ENCODE data around the gene GOLGA8B. TPM values are rescaled to one million over a fixed set of nuclear protein-coding genes. Genes with fewer than 3 reads are reported as not detected.
"Not testable (repeated sequence)": the region's sequence is repeated elsewhere in the genome, so short reads cannot be mapped to it uniquely, and the experiment has no call there.

GOLGA8B gene
- polyA plus RNA-seq, 1 donor (not counting 4 experiments of a cell fraction or from before 2014, with no cell fraction given), result 49.5 TPM

GRCh38 chr15:34584330-34584668, 848 bp upstream of the GOLGA8B start:
- peak overlapping the region; percentile 74 to 87 (median 81) for H3K4me3 ChIP-seq (ENCODE audit: control insufficient read depth in 2 of 3, extremely low read depth in 1 of 3, insufficient read depth in 2 of 3, low read depth in 1 of 3, low read length in 3 of 3)
- H2AFZ ChIP-seq (ENCODE audit: control insufficient read depth, low read length), result peak overlapping the region; percentile 83
- H3K36me3 ChIP-seq (ENCODE audit: control insufficient read depth in 2 of 2, extremely low read depth in 1 of 2, insufficient read depth in 2 of 2, low read length in 2 of 2), result no peaks in the 10 kb centered on the region
- H3K4me2 ChIP-seq (ENCODE audit: control insufficient read depth, extremely low read depth, insufficient read depth, low read depth, low read length), result peak overlapping the region; percentile 91
- H3K27me3 ChIP-seq (ENCODE audit: control insufficient read depth, extremely low read depth, insufficient read depth, low read length), result no peaks in the 10 kb centered on the region
- FAIRE-seq (no peak), DNase-seq (ENCODE audit: low read depth, low spot score) (no peak)
- H3K9me3 ChIP-seq (ENCODE audit: control insufficient read depth, low read depth, low read length), result no peaks in the 10 kb centered on the region
- peak overlapping the region; percentile 79 for H3K9ac ChIP-seq (ENCODE audit: control insufficient read depth, extremely low read depth, insufficient read depth, low read length)
- no peaks in the 10 kb centered on the region for H4K20me1 ChIP-seq (ENCODE audit: control insufficient read depth, extremely low read depth, insufficient read depth, low read length)
- TF ChIP-seq CTCF (optimal IDR thresholded peaks at IDR 0.05 in 1 of 3, IDR thresholded peaks at IDR 0.05 in 1 of 3, conservative IDR thresholded peaks at IDR 0.05 in 1 of 3; ENCODE audit: extremely low read depth in 1 of 3, insufficient read depth in 2 of 3, low read length in 3 of 3), result no peak
- TF ChIP-seq EZH2 (IDR thresholded peaks at IDR 0.05; ENCODE audit: low read length), result no peak
- no peaks in the 10 kb centered on the region for H3K4me1 ChIP-seq (ENCODE audit: control insufficient read depth, extremely low read depth, insufficient read depth, low read length)
- no peaks in the 10 kb centered on the region for H3K9me1 ChIP-seq (ENCODE audit: control insufficient read depth, extremely low read depth, insufficient read depth, low read length)
- dilution Hi-C loops (cut with MboI; ENCODE audit: extremely low pct_ligation_motif_present, low sequenced_read_pairs), result no loop called here
- H3K27ac ChIP-seq (ENCODE audit: control insufficient read depth, insufficient read depth, low read length), result no peak overlapping the region
- H3K79me2 ChIP-seq (ENCODE audit: control insufficient read depth, insufficient read depth, low read length), result peaks cover 34% of the 10 kb centered on the region

- Histone ChIP-seq H3K9me1 (ENCODE audit: control insufficient read depth, extremely low read depth, insufficient read depth, low read length) (no peaks in the 10 kb centered on the region), H3K36me3 (ENCODE audit: control insufficient read depth in 2 of 2, extremely low read depth in 1 of 2, insufficient read depth in 2 of 2, low read length in 2 of 2) (no peaks in the 10 kb centered on the region), H3K4me2 (ENCODE audit: control insufficient read depth, extremely low read depth, insufficient read depth, low read depth, low read length) (peak overlapping the region; percentile 94), H3K4me3 (ENCODE audit: control insufficient read depth in 2 of 3, extremely low read depth in 1 of 3, insufficient read depth in 2 of 3, low read depth in 1 of 3, low read length in 3 of 3) (peak overlapping the region; percentile 74 to 87 (median 81)), H3K9ac (ENCODE audit: control insufficient read depth, extremely low read depth, insufficient read depth, low read length) (peak overlapping the region; percentile 79), H3K79me2 (ENCODE audit: control insufficient read depth, insufficient read depth, low read length) (peaks cover 46% of the 10 kb centered on the region), H3K9me3 (ENCODE audit: control insufficient read depth, low read depth, low read length) (no peaks in the 10 kb centered on the region), H3K27ac (ENCODE audit: control insufficient read depth, insufficient read depth, low read length) (peak overlapping the region; percentile 31), H3K27me3 (ENCODE audit: control insufficient read depth, extremely low read depth, insufficient read depth, low read length) (no peaks in the 10 kb centered on the region), H4K20me1 (ENCODE audit: control insufficient read depth, extremely low read depth, insufficient read depth, low read length) (no peaks in the 10 kb centered on the region), H2AFZ (ENCODE audit: control insufficient read depth, low read length) (peak overlapping the region; percentile 63), H3K4me1 (ENCODE audit: control insufficient read depth, extremely low read depth, insufficient read depth, low read length) (no peaks in the 10 kb centered on the region)
- TF ChIP-seq CTCF (optimal IDR thresholded peaks at IDR 0.05 in 1 of 3, IDR thresholded peaks at IDR 0.05 in 1 of 3, conservative IDR thresholded peaks at IDR 0.05 in 1 of 3; ENCODE audit: extremely low read depth in 1 of 3, insufficient read depth in 2 of 3, low read length in 3 of 3) (no peak), EZH2 (IDR thresholded peaks at IDR 0.05; ENCODE audit: low read length) (no peak)
- DNase-seq (ENCODE audit: low read depth, low spot score) (peak; percentile 7), FAIRE-seq (no peak)
- dilution Hi-C loops (cut with MboI; ENCODE audit: extremely low pct_ligation_motif_present, low sequenced_read_pairs), result no loop called here
These were observed 735 bp downstream of the GOLGA8B start for GRCh38 chr15:34582461-34583371.

- H3K9me3 ChIP-seq (ENCODE audit: control insufficient read depth, low read depth, low read length); H4K20me1 ChIP-seq (ENCODE audit: control insufficient read depth, extremely low read depth, insufficient read depth, low read length); H3K27me3 ChIP-seq (ENCODE audit: control insufficient read depth, extremely low read depth, insufficient read depth, low read length); H3K36me3 ChIP-seq (ENCODE audit: control insufficient read depth in 2 of 2, extremely low read depth in 1 of 2, insufficient read depth in 2 of 2, low read length in 2 of 2); H3K4me1 ChIP-seq (ENCODE audit: control insufficient read depth, extremely low read depth, insufficient read depth, low read length); dilution Hi-C loops (cut with MboI; ENCODE audit: extremely low pct_ligation_motif_present, low sequenced_read_pairs); DNase-seq (ENCODE audit: low read depth, low spot score); H3K9me1 ChIP-seq (ENCODE audit: control insufficient read depth, extremely low read depth, insufficient read depth, low read length); FAIRE-seq: not testable (repeated sequence)
- Histone ChIP-seq H3K79me2 (ENCODE audit: control insufficient read depth, insufficient read depth, low read length) (peaks cover 52% of the 10 kb centered on the region), H3K9ac (ENCODE audit: control insufficient read depth, extremely low read depth, insufficient read depth, low read length) (peak overlapping the region; percentile 79), H2AFZ (ENCODE audit: control insufficient read depth, low read length) (peak overlapping the region; percentile 63), H3K4me2 (ENCODE audit: control insufficient read depth, extremely low read depth, insufficient read depth, low read depth, low read length) (peak overlapping the region; percentile 94), H3K27ac (ENCODE audit: control insufficient read depth, insufficient read depth, low read length) (peak overlapping the region; percentile 31), H3K4me3 (ENCODE audit: control insufficient read depth in 2 of 3, extremely low read depth in 1 of 3, insufficient read depth in 2 of 3, low read depth in 1 of 3, low read length in 3 of 3) (peak overlapping the region; percentile 74 to 87 (median 81))
These were observed 1.6 kb downstream of the GOLGA8B start for GRCh38 chr15:34581687-34582460.
